ENCODE measurements around the gene PSMA5. TPM values are rescaled to one million over a fixed set of nuclear protein-coding genes. Genes with fewer than 3 reads are reported as not detected.
"Not testable (repeated sequence)": the region's sequence is repeated elsewhere in the genome, so short reads cannot be mapped to it uniquely, and the experiment has no call there.

The PSMA5 gene
- 262 and 270 TPM in 2 replicates for total RNA-seq

DNA sequence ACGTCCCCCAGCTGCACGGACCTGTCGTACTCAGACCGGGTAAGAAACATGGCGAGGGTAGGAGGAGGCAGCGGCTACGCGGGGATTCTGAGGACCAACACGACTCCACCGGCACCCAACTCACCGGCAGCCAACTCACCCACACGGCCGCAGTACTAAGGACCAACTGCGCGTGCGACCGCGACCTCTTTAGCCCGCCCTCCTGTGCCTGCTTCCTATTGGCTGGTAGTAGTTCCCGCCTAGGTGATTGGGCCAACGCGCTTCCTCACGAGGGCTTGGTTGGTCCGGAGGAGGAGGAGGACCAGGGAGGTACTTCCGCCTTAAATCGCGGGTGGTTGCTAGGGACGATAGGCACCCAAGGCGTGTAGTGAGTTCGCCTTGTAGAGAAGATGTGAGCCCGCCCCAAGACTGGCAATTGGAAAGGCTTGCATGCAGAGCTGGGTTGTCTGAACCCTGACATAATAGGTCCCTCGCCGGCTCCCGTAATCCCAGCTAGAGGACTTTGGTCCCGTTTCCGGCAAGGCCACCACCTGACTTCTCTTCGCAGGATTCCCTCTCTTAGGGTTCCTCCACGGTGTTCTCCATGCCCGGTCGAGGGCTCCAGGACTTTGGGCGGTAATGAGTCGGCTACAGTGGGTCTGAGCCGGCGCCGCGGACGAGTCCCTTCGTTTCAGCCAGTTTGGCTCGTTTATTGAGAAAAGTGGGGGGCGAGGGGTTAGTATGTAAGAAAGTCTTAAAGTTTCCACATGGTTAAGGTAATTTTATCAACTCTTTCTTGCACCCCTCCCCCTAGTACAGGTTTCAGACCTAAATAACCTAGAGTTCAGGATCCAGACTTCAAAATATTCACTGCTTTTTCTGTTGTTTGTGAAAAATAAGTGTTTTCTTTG is at the start of gene PSMA5:
Gene PSMA5 (minus strand): TSS at position 168 of the 890 bp plus-strand sequence. CDS start 118 bp downstream, at position 50.
- H3K4me3 Mint-ChIP-seq: peak within 1 kb of the TSS; percentile 94
- intact Hi-C loops (cut with micrococcal nuclease): loop anchor here (1.0 to 5.0 kb wide), 8 partner anchors 57 to 911 kb away; partner anchors contain the start of genes AMPD2, ATXN7L2, GNAI3 and GNAT2
- no peaks in the 10 kb centered on the region for H3K9me3 Mint-ChIP-seq
- H3K27ac Mint-ChIP-seq: peak within 1 kb of the TSS; percentile 97
- DNase-seq: peak; percentile 98
- H3K27me3 Mint-ChIP-seq: peaks cover 2% of the 10 kb centered on the region
- H3K36me3 Mint-ChIP-seq (ENCODE audit: low read depth): peaks cover 29% of the 10 kb centered on the region
- H3K4me1 Mint-ChIP-seq: peaks cover 27% of the 10 kb centered on the region

DNA sequence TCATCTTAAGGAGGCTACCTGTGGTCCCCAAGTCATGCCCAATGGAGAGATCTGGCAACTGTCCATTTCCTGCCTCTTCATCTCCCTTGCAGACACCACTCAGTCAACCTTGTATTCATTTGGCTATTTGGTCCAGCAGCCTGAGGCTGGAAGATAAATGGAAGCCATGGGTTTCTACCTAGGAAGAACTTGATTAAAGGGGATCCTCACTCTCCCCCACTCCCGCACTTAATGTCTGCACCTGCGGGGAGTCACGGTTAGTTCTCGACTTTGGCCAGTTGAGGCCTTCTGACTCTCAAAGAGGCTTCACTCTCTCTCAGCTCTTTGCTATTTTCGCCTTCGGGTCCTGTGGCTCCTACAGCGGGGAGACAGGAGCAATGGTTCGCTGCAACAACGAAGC is 49.0 kb upstream of the PSMA5 start:
- intact Hi-C loops (cut with micrococcal nuclease): no loop called here
- Mint-ChIP-seq H3K27me3 (peaks cover 46% of the 10 kb centered on the region), H3K4me3 (no peak overlapping the region), H3K27ac (no peak overlapping the region), H3K4me1 (peaks cover 7% of the 10 kb centered on the region), H3K36me3 (ENCODE audit: low read depth) (no peaks in the 10 kb centered on the region), H3K9me3 (no peaks in the 10 kb centered on the region)
- no peak for DNase-seq

DNA sequence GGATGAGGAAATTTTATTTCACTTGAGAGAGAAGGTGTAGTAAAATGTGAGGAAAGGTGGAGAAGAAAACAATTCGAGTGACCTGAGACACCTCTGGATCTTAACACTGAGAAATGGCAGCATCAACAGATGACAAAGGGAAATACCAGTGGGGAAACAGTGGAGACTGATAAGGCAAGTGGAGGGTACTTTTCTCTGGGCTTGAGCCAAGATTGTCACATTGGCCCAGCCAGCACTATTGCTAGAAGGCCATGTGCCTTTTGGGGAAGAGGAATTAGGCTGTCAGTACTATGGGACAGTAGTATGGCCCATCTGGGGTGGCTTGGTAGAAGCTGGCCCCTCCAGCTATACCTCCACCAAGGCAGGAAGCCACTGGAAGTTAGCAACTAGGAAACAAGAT is 48.4 kb upstream of the PSMA5 start:
- intact Hi-C loops (cut with micrococcal nuclease): no loop called here
- Mint-ChIP-seq H3K27me3 (peaks cover 46% of the 10 kb centered on the region), H3K36me3 (ENCODE audit: low read depth) (no peaks in the 10 kb centered on the region), H3K27ac (no peak overlapping the region), H3K9me3 (no peaks in the 10 kb centered on the region), H3K4me1 (peaks cover 7% of the 10 kb centered on the region), H3K4me3 (no peak overlapping the region)
- DNase-seq: no peak

DNA sequence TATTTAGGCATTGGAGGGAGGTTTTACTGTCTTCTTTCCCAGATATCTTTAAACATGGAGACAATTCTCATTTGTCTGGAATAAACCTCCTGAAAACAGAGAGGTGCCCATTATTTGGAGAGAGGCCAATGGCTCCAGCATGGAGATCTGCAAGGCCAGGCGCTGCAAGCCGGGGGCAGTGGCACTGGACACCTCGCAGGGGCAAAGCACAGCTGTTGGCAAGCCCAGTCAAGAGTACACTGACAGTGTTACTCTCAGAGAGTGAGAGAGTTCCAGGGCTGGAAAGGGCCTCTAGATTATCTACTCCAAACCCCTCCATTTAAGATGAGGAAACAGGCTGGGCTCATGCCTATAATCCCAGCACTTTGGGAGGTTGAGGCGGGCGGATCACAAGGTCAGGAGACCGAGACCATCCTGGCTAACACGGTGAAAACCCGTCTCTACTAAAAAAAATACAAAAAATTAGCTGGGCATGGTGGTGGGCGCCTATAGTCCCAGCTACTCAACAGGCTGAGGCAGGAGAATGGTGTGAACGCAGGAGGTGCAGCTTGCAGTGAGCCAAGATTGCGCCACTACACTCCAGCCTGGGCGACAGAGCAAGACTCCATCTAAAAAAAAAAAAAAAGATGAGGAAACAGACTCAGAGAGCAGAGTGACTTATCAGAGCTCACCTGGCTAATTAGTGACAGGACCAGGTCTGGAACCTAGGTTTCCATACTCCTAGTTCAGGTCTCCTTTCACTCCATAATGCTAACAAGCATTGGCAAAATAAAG is 47.2 kb upstream of the PSMA5 start:
- intact Hi-C loops (cut with micrococcal nuclease); H3K27ac Mint-ChIP-seq; H3K4me3 Mint-ChIP-seq; H3K36me3 Mint-ChIP-seq (ENCODE audit: low read depth); H3K9me3 Mint-ChIP-seq; H3K4me1 Mint-ChIP-seq; DNase-seq: not testable (repeated sequence)
- peaks cover 50% of the 10 kb centered on the region for H3K27me3 Mint-ChIP-seq

DNA sequence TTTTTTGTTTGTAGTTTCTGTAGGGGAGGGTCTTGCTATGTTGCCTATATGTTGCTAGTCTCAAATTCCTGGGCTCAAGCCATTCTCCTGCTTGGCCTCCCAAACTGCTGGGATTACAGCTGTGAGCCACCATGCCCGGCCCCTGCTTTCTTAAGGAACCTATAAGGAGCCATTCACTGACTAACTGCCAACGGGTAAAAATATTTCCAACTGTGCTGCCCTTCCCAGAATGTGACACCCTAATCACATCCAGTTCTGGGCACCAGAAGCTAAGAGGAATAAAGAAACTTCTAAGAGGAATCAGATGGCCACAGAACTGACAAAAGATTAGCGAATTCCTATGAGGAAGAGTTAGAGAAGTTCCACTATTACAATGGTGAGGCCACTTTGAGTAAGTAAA is 46.5 kb upstream of the PSMA5 start:
- intact Hi-C loops (cut with micrococcal nuclease): no loop called here
- DNase-seq: no peak
- H3K9me3 Mint-ChIP-seq: no peaks in the 10 kb centered on the region
- peaks cover 2% of the 10 kb centered on the region for H3K4me1 Mint-ChIP-seq
- H3K27me3 Mint-ChIP-seq: peaks cover 57% of the 10 kb centered on the region
- no peak overlapping the region for H3K4me3 Mint-ChIP-seq
- H3K27ac Mint-ChIP-seq: no peak overlapping the region
- H3K36me3 Mint-ChIP-seq (ENCODE audit: low read depth): no peaks in the 10 kb centered on the region

DNA sequence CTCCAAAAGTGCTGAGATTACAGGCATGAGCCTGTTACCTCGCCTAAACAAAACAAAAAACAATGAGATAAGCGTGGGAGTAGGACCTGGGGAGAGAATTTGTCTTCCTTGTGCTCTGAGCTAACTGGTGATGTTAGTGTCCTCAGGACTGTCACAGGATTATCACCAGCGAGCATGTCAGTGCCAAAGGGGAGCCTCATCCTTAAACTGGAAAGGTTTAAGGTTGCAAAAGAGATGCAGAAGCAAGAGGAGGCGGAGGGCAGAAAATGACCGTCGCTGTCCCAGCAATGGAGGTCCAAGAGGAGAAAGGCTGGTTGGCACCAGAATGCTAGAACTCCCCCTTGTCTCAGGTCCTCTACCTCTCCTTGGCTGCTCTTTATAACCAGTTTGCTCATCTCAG is 44.0 kb upstream of the PSMA5 start:
- no peak for DNase-seq
- peaks cover 5% of the 10 kb centered on the region for H3K4me1 Mint-ChIP-seq
- intact Hi-C loops (cut with micrococcal nuclease): no loop called here
- no peaks in the 10 kb centered on the region for H3K36me3 Mint-ChIP-seq (ENCODE audit: low read depth)
- H3K9me3 Mint-ChIP-seq: no peaks in the 10 kb centered on the region
- no peak overlapping the region for H3K4me3 Mint-ChIP-seq
- H3K27ac Mint-ChIP-seq: no peak overlapping the region
- peaks cover 67% of the 10 kb centered on the region for H3K27me3 Mint-ChIP-seq

DNA sequence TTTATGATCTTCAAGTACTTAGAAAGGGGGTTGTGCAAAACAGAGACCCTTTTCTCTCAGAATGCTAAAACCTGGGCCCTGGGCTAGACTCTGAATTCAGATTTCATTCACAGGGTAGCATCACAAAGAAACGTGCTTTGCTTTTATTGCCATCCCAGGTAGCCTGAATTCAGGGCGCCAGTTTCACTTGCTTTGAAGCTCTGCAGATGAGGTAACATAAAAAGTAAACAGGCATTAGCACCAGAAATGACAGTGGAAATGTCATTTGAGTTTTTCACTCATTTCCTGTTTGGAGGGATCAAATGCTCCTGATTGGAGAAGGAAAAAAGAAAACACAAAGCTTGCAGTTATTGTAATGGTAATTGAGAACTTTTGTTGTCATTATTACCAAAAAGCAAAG is 42.7 kb upstream of the PSMA5 start:
- peak; percentile 57 for DNase-seq
- H3K9me3 Mint-ChIP-seq: no peaks in the 10 kb centered on the region
- H3K27me3 Mint-ChIP-seq: peaks cover 76% of the 10 kb centered on the region
- H3K4me3 Mint-ChIP-seq: no peak overlapping the region
- no peaks in the 10 kb centered on the region for H3K36me3 Mint-ChIP-seq (ENCODE audit: low read depth)
- H3K27ac Mint-ChIP-seq: no peak overlapping the region
- intact Hi-C loops (cut with micrococcal nuclease): no loop called here
- H3K4me1 Mint-ChIP-seq: peaks cover 5% of the 10 kb centered on the region

DNA sequence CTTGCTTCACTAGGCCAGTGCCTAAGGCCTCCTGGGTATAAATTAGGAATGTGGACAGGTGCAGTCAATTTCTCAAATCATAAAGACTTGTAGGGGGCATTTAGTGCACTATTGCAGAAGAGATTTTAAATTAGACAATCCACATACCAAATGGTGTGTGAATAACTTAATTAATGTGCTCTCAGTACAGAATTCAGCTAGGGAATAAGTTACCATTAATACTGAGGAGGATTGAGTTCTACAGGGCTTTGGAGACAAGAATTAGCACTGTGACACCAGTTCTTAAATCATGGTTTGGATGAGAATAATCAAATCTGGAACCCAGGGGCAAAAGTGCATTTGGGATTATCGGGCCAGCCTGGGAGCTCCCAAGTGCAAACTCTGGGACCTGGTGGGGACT is 41.8 kb upstream of the PSMA5 start:
- intact Hi-C loops (cut with micrococcal nuclease): no loop called here
- no peaks in the 10 kb centered on the region for H3K9me3 Mint-ChIP-seq

DNA sequence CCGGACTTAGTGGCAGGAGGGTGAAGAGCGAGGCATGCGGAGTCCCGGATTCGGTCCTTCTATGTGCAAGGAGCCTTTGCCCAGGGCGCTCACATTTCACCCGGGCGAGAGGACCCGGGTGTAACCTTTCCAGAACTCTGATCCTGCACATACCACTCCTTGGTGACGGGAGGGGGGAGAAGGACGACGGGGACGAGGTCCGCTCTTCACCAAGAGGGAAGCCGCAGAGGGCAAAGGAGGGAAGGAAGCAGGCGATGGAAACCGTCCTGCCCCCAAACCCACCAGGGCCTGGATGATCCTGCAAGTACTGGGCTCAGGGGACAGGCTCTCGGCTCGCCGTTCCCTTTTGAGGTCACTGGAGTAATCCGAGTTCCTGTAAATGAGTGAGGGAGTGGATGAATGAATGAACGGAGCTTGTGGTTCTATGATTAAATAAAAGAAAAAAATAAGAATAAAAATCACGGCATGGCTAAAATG is 41.1 kb upstream of the PSMA5 start:
- no peaks in the 10 kb centered on the region for H3K9me3 Mint-ChIP-seq
- H3K27me3 Mint-ChIP-seq: peaks cover 84% of the 10 kb centered on the region
- peak; percentile 56 for DNase-seq
- H3K4me1 Mint-ChIP-seq: peaks cover 5% of the 10 kb centered on the region
- no peaks in the 10 kb centered on the region for H3K36me3 Mint-ChIP-seq (ENCODE audit: low read depth)
- intact Hi-C loops (cut with micrococcal nuclease): no loop called here
- H3K27ac Mint-ChIP-seq: no peak overlapping the region
- H3K4me3 Mint-ChIP-seq: peak overlapping the region; percentile 62

More for the DNA sequence above, 41.8 kb upstream of the PSMA5 start:
- no peak for DNase-seq
- no peak overlapping the region for H3K27ac Mint-ChIP-seq
- H3K4me1 Mint-ChIP-seq: peaks cover 5% of the 10 kb centered on the region
- no peak overlapping the region for H3K4me3 Mint-ChIP-seq
- H3K27me3 Mint-ChIP-seq: peaks cover 80% of the 10 kb centered on the region
- no peaks in the 10 kb centered on the region for H3K36me3 Mint-ChIP-seq (ENCODE audit: low read depth)

DNA sequence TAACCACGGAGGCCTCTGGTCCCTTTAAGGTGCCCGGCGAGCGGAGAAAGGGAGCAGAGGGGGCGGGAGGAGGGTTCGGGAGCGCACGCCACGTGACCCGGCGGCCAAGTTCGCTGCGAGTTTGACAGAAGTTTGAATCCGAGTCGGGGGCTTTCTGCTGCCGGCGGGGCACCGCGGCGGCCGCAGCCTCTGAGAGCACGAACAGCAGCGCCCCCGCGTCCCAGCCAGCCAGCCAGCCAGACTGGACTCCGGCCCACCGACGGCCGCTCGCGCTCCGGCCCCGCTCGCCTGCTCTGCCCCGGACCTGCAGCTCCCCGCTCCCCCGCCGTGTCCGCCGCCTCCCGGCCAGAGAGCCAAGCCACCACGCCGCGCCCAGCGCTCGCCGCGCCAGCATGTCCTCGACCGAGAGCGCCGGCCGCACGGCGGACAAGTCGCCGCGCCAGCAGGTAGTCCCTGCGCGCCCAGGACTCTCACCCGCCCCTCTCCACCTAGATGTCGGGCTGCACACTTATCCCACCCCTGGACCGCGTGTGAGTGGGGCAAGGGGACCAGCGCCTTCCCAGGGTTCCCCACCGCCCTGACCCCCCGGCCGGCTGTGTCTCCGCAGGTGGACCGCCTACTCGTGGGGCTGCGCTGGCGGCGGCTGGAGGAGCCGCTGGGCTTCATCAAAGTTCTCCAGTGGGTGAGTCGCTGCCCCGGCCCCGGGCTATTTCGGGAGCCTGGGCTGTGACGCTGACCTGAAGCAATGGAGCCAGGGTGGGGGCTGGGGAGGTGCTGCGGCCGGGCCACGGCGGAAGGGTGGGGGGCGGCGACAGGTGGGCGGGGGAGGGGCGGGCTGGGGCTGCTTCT is 40.4 kb upstream of the PSMA5 start, which contains the start of gene SYPL2:
Gene SYPL2 (plus strand): TSS at position 95 of the 849 bp plus-strand sequence. CDS start 298 bp downstream, at position 393.
- Mint-ChIP-seq H3K27ac (no peak within 1 kb of the TSS), H3K27me3 (peaks cover 86% of the 10 kb centered on the region), H3K4me1 (peaks cover 5% of the 10 kb centered on the region), H3K36me3 (ENCODE audit: low read depth) (no peaks in the 10 kb centered on the region), H3K4me3 (peak within 1 kb of the TSS; percentile 62), H3K9me3 (no peaks in the 10 kb centered on the region)
- intact Hi-C loops (cut with micrococcal nuclease): no loop called here
- DNase-seq: peak; percentile 75

DNA sequence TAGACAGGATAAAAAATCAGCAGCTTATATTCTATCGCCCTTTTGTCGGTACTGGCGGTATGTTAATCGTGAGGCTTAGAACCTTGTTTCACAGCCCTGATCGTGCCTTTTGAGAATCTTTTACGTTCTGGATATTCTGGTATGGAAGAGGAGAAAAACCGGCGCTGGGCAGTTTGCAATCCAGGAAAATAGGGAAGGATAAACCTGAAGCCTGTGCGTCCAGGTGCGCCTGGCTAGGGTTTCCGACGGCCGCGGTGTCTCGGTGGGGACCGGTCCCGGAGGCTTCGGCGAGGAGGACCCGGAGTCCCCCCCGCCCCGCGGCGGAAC is 39.8 kb upstream of the PSMA5 start:
- Mint-ChIP-seq H3K9me3 (no peaks in the 10 kb centered on the region), H3K4me3 (peak overlapping the region; percentile 62), H3K4me1 (peaks cover 5% of the 10 kb centered on the region), H3K27ac (no peak overlapping the region), H3K27me3 (peaks cover 87% of the 10 kb centered on the region), H3K36me3 (ENCODE audit: low read depth) (no peaks in the 10 kb centered on the region)
- intact Hi-C loops (cut with micrococcal nuclease): no loop called here
- no peak for DNase-seq

DNA sequence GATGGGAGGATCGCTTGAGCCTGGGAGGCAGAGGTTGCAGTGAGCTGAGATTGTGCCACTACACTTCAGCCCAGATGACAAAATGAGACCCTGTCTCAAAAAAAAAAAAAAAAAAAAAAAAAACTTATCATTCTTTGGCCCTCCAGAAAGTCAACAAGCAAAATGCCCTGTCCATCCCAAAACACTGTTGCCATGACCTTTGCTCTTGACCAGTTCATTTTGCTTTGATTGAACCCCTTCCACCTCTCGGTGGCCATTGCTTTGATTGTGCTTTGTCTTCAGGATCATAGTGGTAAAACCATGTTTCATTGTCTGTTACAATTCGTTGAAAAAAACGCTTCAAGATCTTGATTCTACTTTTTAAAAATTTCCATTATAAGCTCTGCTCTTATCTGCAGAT is 31.6 kb upstream of the PSMA5 start:
- no peak for DNase-seq
- Mint-ChIP-seq H3K36me3 (ENCODE audit: low read depth) (no peaks in the 10 kb centered on the region), H3K4me3 (no peak overlapping the region), H3K27ac (no peak overlapping the region), H3K27me3 (peaks cover 53% of the 10 kb centered on the region), H3K4me1 (no peaks in the 10 kb centered on the region), H3K9me3 (peaks cover 15% of the 10 kb centered on the region)
- intact Hi-C loops (cut with micrococcal nuclease): no loop called here

DNA sequence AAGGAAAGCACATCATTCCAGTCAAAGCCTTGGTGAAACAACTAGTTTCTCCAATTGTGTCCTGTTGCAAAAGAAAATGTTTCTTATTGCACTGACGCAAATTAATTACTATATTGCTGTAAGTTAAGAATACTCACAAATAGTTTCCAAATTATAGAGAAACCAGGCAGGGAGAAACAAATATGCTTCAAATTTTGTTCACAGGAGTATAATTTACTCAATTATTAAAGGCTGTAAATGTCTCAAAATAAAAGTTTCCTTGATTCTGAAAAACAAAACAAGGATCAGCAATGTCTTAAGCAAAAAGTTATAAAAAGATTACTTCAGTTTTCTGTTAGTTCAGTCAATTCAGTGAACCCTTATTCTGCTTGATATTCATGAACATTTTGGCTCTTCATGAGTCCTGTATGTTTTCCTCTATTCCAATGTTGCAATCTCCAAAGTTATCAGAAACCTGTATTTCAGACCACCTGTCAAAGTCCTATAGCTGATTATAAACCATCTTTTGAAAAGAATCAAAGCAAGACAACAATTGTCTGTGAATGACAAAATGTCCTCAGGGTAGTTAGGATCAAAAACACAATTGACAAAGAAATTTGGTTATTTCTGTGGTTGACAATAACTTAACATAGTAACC is 28.4 kb upstream of the PSMA5 start:
- no peak overlapping the region for H3K27ac Mint-ChIP-seq
- no peak overlapping the region for H3K4me3 Mint-ChIP-seq
- intact Hi-C loops (cut with micrococcal nuclease): no loop called here
- no peaks in the 10 kb centered on the region for H3K36me3 Mint-ChIP-seq (ENCODE audit: low read depth)
- no peak for DNase-seq
- peaks cover 18% of the 10 kb centered on the region for H3K9me3 Mint-ChIP-seq
- H3K4me1 Mint-ChIP-seq: no peaks in the 10 kb centered on the region
- H3K27me3 Mint-ChIP-seq: peaks cover 48% of the 10 kb centered on the region

Data from activated CD4-positive, alpha-beta T cell treated with anti-CD3 and anti-CD28 coated beads, Interleukin-2, amount 10 ng/mL, durations not matched to agents 24 days and 14 days (primary cell).